CD4-positive, alpha-beta T cell treated with Interleukin-17A for 4 hours (primary cell): ENCODE results near the gene ARL14.
"Not testable (repeated sequence)": the region's sequence is repeated elsewhere in the genome, so short reads cannot be mapped to it uniquely, and the experiment has no call there.

ENCODE experiments used
- DNase-seq: peaks from one replicate; pipeline ENCODE4 v3.0.0-alpha.2; 2020; ENCODE audit warnings: mixed read lengths

Gene ARL14

GRCh38 chr3:160678292-160678842 lies 1.4 kb downstream of the ARL14 start:
- no peak for DNase-seq

DNA sequence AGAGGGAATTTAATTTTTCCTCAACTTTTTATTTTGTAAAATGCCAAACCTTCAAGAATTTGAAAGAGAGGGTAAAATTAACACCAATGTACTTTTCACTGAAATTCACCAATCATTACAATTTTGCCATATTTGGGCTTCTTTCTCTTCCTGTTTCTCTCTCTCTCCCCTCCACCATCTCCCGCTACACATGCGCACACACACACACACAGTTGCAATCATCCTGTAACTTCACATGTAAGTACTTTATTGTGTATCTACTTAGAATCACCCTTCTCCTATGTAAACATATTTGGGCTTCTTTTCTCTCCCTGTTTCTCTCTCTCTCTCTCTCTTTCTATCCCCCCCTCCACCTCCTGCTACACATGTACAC lies 7.4 kb downstream of the ARL14 start:
- DNase-seq = no peak

- DNase-seq = no peak
Measured at GRCh38 chr3:160685144-160685766, 8.3 kb downstream of the ARL14 start.

GRCh38 chr3:160686955-160687535 lies 10.1 kb downstream of the ARL14 start:
- DNase-seq = no peak

GRCh38 chr3:160691151-160691550 lies 14.2 kb downstream of the ARL14 start:
- DNase-seq = no peak

GRCh38 chr3:160691962-160692361 lies 15.0 kb downstream of the ARL14 start:
- DNase-seq = no peak

- no peak for DNase-seq
Measured at GRCh38 chr3:160693191-160693590, 16.2 kb downstream of the ARL14 start.

DNA sequence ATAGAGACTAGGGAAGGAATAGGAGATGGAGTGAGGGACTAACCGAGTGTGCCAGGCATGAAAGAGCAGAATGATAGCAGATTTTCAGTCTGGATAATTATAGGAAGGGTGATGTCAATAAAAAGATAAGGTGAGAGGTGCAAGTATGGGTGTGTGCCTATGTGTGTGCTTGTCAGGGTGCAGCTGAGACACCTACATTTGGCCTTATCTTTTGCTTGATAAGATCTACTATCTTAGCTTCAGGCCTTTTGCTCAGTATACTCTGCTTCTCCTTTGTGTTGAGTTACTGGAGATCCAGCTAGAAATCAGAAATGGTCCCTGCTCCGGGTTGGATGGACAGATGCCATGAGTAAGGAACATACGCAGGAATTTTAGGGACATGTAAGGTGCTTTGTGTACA lies 17.4 kb downstream of the ARL14 start:
- no peak for DNase-seq

DNA sequence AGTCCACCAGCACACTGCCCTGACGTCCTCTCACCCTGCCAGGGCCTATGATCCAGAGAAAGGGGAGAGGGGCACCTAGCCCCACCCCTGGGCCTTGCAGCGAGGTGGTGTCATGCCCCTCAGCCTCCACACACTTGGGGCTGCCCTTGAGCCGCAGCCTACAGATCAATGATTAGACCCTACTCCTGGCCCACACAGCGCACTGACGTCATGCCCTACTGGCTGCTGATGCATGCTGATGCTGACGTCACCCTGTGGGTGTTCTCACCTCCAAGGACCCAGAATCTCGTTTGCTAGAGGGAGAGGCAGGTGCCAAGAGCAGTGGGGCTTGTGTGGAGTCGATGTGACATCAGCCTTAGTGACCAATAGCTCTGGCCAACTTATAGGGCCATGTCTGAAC lies 18.0 kb downstream of the ARL14 start:
- no peak for DNase-seq

DNA sequence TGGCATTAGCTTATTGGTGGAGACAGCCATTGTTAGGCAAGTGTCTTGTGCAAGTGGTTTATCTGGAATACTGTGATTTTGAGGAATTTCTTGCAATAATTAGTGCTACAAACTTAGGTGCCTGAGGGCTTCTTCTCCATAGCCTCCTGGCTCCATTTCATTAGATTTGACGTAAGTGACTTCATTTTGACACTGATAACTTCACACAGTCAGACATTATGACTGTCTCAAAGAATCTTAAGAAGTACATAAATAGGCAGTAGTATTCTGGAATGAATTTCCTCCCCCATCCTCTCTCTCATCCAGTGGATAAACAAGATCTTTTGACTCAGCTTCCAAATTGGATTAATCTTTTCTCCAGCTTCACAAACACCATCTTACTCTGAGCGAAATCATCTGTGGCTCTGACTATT lies 19.0 kb downstream of the ARL14 start:
- no peak for DNase-seq

- DNase-seq = no peak
Measured at GRCh38 chr3:160697637-160698380, 20.8 kb downstream of the ARL14 start.

DNA sequence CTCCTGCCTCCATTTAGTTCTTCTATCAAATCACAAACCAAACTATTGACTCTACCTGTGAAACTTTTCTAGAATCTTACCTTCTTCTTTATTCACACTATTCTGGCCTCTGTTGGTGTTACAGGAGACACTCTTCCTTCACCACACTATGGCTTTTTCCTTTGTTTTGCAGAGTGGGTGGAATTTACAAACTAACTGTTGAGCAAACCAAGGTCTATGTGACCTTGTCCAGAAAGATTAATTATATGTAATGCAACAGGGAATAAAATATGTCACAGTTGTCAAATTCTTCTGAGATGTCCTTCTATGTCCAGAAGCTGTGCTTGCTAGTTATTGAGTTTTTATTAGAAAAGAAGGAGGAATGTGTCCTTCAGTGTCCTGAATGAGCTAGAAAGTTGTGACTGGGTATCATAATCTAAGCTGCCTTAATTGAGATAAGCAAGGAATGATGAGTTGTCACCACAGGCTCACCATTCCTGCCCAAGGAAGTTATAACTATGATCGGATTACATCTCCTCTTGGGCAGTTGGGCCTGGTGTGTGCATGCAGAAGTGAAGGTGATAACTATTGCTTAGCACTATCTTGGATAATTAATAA lies 21.7 kb downstream of the ARL14 start:
- no peak for DNase-seq

GRCh38 chr3:160701490-160701889 lies 24.5 kb downstream of the ARL14 start:
- DNase-seq = no peak

DNA sequence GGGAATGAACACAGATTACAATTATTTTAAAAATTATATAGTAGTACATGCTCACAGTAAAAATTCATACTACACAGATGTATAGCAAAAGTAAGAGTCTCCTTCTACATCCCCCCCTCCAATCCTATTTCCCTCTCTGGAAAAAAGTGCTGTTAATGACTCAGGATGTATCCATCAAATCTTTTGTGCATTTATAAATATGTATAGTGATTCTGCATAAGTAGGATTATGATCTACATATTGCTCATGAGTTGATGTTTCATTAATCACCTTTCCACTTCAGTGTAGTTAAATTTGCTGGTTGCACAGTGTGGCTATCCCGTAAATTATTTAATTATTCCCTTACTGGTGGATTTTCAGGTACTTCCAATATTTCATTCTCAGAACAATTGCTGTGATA lies 25.3 kb downstream of the ARL14 start:
- no peak for DNase-seq

- no peak for DNase-seq
Measured at GRCh38 chr3:160703974-160704373, 27.0 kb downstream of the ARL14 start.

GRCh38 chr3:160707187-160707794 lies 30.3 kb downstream of the ARL14 start:
- DNase-seq = peak; percentile 51

DNA sequence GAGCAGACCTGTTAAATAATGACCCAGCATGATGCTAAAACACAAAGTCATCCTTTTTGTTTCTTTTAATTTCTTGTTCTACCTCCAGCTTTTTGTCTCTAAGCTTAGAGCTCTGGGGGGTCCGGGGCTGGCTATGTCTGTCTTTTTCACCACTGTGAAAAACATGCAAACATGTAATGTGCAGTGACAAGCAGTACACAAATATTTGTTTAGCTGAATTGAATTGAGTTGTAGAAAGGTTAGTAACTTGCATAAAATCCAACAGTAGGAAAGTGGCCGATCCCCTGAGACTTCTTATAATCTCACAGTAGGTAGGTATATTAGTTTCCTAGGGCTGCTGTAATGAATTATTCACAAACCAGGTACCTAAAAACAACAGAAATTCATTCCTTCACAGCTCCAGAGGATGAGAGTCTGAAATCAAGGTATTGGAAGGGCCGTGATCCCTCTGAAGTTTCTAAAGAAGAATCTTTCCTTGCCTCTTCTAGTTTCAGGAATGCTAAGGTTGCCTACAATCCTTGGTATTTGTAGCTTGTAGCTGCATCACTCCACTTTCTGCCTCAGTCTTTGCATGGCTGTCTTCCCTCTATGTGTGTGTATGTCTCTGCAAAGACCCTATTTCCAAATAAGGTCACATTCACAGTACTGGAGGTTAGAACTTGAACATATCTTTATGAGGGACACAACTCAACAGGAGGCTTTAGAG lies 32.7 kb downstream of the ARL14 start:
- no peak for DNase-seq

- DNase-seq = not testable (repeated sequence)
Measured at GRCh38 chr3:160713144-160713543, 36.2 kb downstream of the ARL14 start.

GRCh38 chr3:160719710-160720109 lies 42.8 kb downstream of the ARL14 start:
- DNase-seq = no peak

GRCh38 chr3:160720123-160720746 lies 43.3 kb downstream of the ARL14 start:
- DNase-seq = no peak

DNA sequence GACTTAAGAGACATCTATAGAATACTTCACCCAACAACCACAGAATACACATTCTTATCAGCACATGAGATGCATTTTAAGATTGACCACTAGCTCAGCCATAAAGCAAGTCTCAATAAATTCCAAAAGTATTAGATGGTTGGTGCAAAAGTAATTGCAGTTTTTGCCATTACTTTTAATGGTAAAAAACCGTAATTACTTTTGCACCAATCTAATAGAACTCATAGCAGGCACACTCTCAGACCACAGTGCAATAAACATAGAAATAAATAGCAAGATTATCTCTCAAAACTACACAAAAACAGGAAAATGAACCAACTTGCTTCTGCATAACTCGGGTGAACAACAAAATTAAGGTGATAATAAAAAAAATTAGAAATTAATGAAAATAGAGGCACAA lies 45.4 kb downstream of the ARL14 start:
- DNase-seq = no peak

- no peak for DNase-seq
Measured at GRCh38 chr3:160725338-160725737, 48.4 kb downstream of the ARL14 start.
